ENCODE data around the gene C11orf42. TPM values are rescaled to one million over a fixed set of nuclear protein-coding genes. Genes with fewer than 3 reads are reported as not detected.

Gene C11orf42
- total RNA-seq, 1 experiment from 2014 or later, result not detected

GRCh38 chr11:6245536-6245935, 40.2 kb downstream of the C11orf42 start:
- H3K4ac ChIP-seq (ENCODE audit: low read depth, low read length), result no peak overlapping the region
- no peak overlapping the region for H4K91ac ChIP-seq (ENCODE audit: insufficient read length, low read depth, low read length)
- H3K9ac ChIP-seq (ENCODE audit: extremely low read depth, insufficient read length, low read length), result no peak overlapping the region
- no peak overlapping the region for H4K5ac ChIP-seq (ENCODE audit: insufficient read length, low read depth, low read length)
- H2BK5ac ChIP-seq (ENCODE audit: insufficient read length, low read length), result no peak overlapping the region
- DNase-seq, result no peak
- H3K23me2 ChIP-seq (ENCODE audit: insufficient read length, low read depth, low read length, poor library complexity, severe bottlenecking), result no peaks in the 10 kb centered on the region
- no peak for TF ChIP-seq CTCF (conservative IDR thresholded peaks at IDR 0.05)
- H2BK120ac ChIP-seq (ENCODE audit: low read depth, low read length, poor library complexity, severe bottlenecking), result no peak overlapping the region
- H3K4me1 Mint-ChIP-seq, result peaks cover 8 to 13% of the 10 kb centered on the region in 2 experiments
- no peak overlapping the region for H3K56ac ChIP-seq (ENCODE audit: insufficient read length, low read depth, low read length)
- no peak overlapping the region for H4K8ac ChIP-seq (replicated peaks; ENCODE audit: insufficient read length, low read depth, low read length)
- H3K4me1 ChIP-seq (ENCODE audit: insufficient read depth, low read length), result no peaks in the 10 kb centered on the region; the same call in 1 of the 2 replicates
- H3K27me3 ChIP-seq (ENCODE audit: insufficient read depth, low read length), result no peaks in the 10 kb centered on the region
- H3K4me3 Mint-ChIP-seq, result no peak overlapping the region
- no CpG with 5 or more reads among the region's 2 CpGs for WGBS (ENCODE audit: extremely low coverage, insufficient read length, low lambda C conversion rate)
- H3K27me3 Mint-ChIP-seq (ENCODE audit: low read depth), result peaks cover 12% of the 10 kb centered on the region
- no peak overlapping the region for H2BK12ac ChIP-seq (ENCODE audit: insufficient read length, low read depth, low read length)
- H3K27ac ChIP-seq (ENCODE audit: insufficient read length, low read depth, low read length), result no peak overlapping the region
- no peak overlapping the region for H3K23ac ChIP-seq (ENCODE audit: insufficient read length, low read depth, low read length)
- H2AK5ac ChIP-seq (ENCODE audit: insufficient read length, low read length), result no peak overlapping the region
- no peak overlapping the region for H3K18ac ChIP-seq (ENCODE audit: insufficient read length, low read depth, low read length)
- no peak overlapping the region for H2BK15ac ChIP-seq (ENCODE audit: low read depth, low read length)
- no peak overlapping the region for H3T11ph ChIP-seq (ENCODE audit: low read length)
- no peaks in the 10 kb centered on the region for H3K79me2 ChIP-seq (ENCODE audit: insufficient read depth, low read length)
- H3K36me3 Mint-ChIP-seq (ENCODE audit: insufficient read depth in 1 of 3, low read depth in 3 of 3), result no peaks in the 10 kb centered on the region
- no peak overlapping the region for H3K4me2 ChIP-seq (ENCODE audit: insufficient read depth, insufficient read length, low read length)
- H2BK20ac ChIP-seq (ENCODE audit: low read depth, low read length, poor library complexity, severe bottlenecking), result no peak overlapping the region
- no peak overlapping the region for H3K27ac Mint-ChIP-seq
- H4K20me1 ChIP-seq (ENCODE audit: control insufficient read depth, insufficient read depth, insufficient read length), result no peaks in the 10 kb centered on the region
- no peaks in the 10 kb centered on the region for H3K79me1 ChIP-seq (ENCODE audit: insufficient read depth, low read depth, low read length, poor library complexity, severe bottlenecking)
- H3K9me3 Mint-ChIP-seq, result no peaks in the 10 kb centered on the region; a peak in 1 of 5 replicates
- no peaks in the 10 kb centered on the region for H3K9me3 ChIP-seq (ENCODE audit: control insufficient read depth, low read depth, low read length)
- H3K14ac ChIP-seq (ENCODE audit: insufficient read depth, low read length), result no peak overlapping the region
- no peak overlapping the region for H2AFZ ChIP-seq (ENCODE audit: low read length)
